Endometrial microvascular endothelial cells (primary cell): ENCODE measurements around the gene ACOT2. TPM values are rescaled to one million over a fixed set of nuclear protein-coding genes. Genes with fewer than 3 reads are reported as not detected.
"Not testable (repeated sequence)": the region's sequence is repeated elsewhere in the genome, so short reads cannot be mapped to it uniquely, and the experiment has no call there.

Experiments used
- in situ Hi-C: cut with HindIII; loops from 2 replicates; pipeline ENCODE4 v1.10.0; 2017; ENCODE audit warnings: low sequenced_read_pairs, low pct_unique_long_range_greater_than_20kb; ENCODE audit errors: inconsistent ontology term
- total RNA-seq: library from RNA; depleted of rRNA; stranded (reverse); fragments of >200 nt; gene quantifications from one replicate; pipeline ENCODE4 v1.2.3, GENCODE V29; 2015; ENCODE audit errors: inconsistent ontology term

The ACOT2 gene, protein sequence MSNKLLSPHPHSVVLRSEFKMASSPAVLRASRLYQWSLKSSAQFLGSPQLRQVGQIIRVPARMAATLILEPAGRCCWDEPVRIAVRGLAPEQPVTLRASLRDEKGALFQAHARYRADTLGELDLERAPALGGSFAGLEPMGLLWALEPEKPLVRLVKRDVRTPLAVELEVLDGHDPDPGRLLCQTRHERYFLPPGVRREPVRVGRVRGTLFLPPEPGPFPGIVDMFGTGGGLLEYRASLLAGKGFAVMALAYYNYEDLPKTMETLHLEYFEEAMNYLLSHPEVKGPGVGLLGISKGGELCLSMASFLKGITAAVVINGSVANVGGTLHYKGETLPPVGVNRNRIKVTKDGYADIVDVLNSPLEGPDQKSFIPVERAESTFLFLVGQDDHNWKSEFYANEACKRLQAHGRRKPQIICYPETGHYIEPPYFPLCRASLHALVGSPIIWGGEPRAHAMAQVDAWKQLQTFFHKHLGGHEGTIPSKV
- total RNA-seq: 37.8 TPM

GRCh38 chr14:73569185-73569958, at the start of gene ACOT2:
Gene ACOT2, plus strand, starts transcription at chr14:73569213. Its CDS starts 28 bp downstream, at chr14:73569241.
- in situ Hi-C loops: not testable (repeated sequence)

GRCh38 chr14:73521229-73521628, 47.8 kb upstream of the ACOT2 start:
- in situ Hi-C loops: no loop called here

DNA sequence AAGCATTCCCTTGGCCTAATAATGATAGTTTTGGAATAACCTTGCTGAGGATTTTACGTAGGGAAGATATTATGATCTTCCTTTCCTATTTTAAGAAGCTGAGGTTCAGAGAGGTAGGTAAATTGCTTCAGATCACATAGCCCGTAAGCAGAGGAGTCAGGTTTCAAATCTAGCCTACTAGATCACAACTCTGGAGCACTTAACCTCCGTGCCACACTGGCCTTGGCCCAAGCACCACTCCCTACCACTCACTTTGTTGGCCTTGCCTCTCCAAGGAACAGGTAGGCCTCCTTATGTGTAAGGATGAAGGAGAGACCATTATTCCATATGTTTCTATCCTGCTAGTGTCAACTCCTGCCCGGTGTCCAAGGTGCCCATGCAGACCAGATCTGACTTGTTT, 44.5 kb upstream of the ACOT2 start:
- in situ Hi-C loops: no loop called here

- in situ Hi-C loops: no loop called here
Measured at GRCh38 chr14:73526036-73526984, 42.7 kb upstream of the ACOT2 start.

DNA sequence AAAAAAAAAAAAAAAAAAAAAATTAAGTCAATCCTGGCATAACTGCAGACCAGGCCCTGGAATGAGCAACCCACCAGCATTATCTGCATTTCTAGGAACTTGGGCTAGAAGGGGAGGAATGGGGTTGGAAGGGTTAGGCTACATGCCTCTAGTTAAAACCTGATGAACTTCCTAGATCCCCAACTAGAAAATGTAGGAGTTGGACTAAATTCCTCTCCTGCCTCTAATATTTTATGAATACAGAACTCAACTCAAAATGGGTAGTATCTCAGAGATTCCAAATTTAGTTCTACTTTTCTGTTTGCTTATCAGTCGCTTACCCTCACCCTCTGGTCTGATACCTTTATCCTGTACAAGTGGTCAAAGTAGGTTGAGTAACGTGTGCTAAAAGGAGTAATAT, 39.7 kb upstream of the ACOT2 start:
- in situ Hi-C loops: not testable (repeated sequence)

GRCh38 chr14:73531971-73532370, 37.0 kb upstream of the ACOT2 start:
- in situ Hi-C loops: not testable (repeated sequence)

DNA sequence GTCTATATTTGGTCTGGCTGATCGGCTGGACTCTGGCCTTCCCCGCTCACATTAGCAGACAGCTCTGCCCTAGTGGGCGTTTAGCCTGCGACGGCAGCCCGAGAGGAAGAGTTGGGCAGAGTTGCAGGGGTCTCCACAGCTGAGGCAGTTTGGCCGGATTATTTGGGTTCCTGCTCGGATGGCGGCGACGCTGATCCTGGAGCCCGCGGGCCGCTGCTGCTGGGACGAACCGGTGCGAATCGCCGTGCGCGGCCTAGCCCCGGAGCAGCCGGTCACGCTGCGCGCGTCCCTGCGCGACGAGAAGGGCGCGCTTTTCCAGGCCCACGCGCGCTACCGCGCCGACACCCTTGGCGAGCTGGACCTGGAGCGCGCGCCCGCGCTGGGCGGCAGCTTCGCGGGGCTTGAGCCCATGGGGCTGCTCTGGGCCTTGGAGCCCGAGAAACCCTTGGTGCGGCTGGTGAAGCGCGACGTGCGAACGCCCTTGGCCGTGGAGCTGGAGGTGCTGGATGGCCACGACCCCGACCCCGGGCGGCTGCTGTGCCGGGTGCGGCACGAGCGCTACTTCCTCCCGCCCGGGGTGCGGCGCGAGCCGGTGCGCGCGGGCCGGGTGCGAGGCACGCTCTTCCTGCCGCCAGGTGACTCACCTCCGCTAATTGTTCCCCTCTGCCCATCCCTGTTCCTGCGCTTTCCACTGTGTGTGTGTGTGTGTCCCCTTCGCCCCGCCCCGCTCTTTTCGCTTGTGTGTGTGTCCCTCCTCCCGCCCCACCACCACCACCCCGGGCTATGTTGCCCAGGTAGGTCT, 31.6 kb upstream of the ACOT2 start:
- in situ Hi-C loops: not testable (repeated sequence)

- in situ Hi-C loops: not testable (repeated sequence)
Measured at GRCh38 chr14:73539017-73539416, 30.0 kb upstream of the ACOT2 start.

GRCh38 chr14:73542961-73543360, 26.1 kb upstream of the ACOT2 start:
- in situ Hi-C loops: not testable (repeated sequence)

GRCh38 chr14:73545353-73545752, 23.7 kb upstream of the ACOT2 start:
- in situ Hi-C loops: not testable (repeated sequence)

- in situ Hi-C loops: not testable (repeated sequence)
Measured at GRCh38 chr14:73549097-73549496, 19.9 kb upstream of the ACOT2 start.

- in situ Hi-C loops: not testable (repeated sequence)
Measured at GRCh38 chr14:73549889-73550524, 19.0 kb upstream of the ACOT2 start.

DNA sequence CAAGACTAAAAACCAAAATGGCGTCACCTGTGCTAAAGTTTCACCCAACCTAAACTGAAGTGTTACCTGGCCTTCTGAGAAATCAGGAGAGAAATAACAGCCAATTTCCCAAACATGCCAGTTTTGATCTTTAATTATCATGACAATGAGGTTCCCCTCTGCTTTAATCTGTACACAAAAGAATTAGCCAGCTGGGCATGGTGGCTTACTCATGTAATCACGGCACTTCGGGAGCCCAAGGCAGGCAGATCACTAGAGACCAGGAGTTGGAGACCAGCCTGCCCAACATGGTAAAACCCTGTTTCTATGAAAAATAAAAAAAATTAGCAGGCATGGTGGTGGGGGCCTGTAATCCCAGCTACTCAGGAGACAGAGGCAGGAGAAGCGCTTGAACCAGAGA, 15.2 kb upstream of the ACOT2 start:
- in situ Hi-C loops: no loop called here

DNA sequence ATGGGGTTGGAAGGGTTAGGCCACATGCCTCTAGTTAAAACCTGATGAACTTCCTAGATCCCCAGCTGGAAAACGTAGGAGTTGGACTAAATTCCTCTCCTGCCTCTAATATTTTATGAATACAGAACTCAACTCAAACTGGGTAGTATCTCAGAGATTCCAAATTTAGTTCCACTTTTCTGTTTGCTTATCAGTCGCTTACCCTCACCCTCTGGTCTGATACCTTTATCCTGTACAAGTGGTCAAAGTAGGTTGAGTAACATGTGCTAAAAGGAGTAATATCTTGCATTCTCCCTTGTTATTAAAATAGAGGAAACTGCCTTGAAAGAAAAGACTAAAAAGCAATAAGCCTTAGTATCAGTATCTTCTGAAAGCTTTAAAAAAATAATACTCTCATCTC, 11.8 kb upstream of the ACOT2 start:
- in situ Hi-C loops: not testable (repeated sequence)

DNA sequence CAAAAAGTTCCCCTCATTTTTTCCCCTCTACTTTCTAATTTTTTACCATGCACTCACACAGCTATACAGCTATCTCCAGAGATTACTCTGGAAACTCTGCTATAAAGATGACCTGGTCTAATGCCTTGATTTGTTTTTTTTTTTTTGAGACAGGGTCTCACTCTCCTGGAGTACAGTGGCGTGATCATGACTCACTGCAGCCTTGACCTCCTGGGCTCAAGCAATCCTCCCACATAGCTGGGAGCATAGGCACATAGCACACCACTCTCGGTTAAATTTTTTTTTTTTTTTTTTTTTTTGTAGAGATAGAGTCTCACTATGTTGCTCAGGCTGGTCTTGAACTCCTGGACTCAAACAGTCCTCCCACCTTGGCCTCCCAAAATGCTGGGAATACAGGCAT, 10.8 kb upstream of the ACOT2 start:
- in situ Hi-C loops: not testable (repeated sequence)

- in situ Hi-C loops: not testable (repeated sequence)
Measured at GRCh38 chr14:73562256-73562655, 6.8 kb upstream of the ACOT2 start.

DNA sequence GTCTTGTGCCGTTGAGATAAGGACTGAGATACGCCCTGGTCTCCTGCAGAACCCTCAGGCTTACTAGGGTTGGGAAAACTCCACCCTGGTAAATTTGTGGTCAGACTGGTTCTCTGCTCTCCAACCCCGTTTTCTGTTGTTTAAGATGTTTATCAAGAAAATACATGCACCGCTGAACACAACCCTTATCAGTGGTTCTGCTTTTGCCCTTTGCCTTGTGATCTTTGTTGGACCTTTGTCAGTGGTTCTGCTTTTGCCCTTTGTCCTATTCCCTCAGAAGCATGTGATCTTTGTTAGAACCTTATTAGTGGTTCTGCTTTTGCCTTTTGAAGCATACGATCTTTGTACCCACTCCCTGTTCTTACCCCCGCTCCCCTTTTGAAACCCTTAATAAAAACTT, 6.3 kb upstream of the ACOT2 start:
- in situ Hi-C loops: not testable (repeated sequence)

GRCh38 chr14:73566431-73566830, 2.6 kb upstream of the ACOT2 start:
- in situ Hi-C loops: not testable (repeated sequence)
